PC-3 (cell line): ENCODE results near the gene DMKN.

Source experiments
- CTCF ChIP-seq: fragments of 300-600 bp; sonication (generic); conservative IDR thresholded peaks from 2 replicates; pipeline ENCODE4 v1.5.1; 2017; ENCODE audit warnings: antibody characterized with exemption, low read depth, mild to moderate bottlenecking, low read length
- EZH2 ChIP-seq: fragments of 300-600 bp; sonication (generic); IDR thresholded peaks from one replicate; pipeline ENCODE4 v1.6.1; 2017; ENCODE audit warnings: antibody characterized with exemption, mild to moderate bottlenecking, low read length; ENCODE audit not compliant: unreplicated experiment

GRCh38 chr19:35484252-35485036, 29.0 kb downstream of the DMKN start:
- no peak for TF ChIP-seq CTCF
- TF ChIP-seq EZH2 = no peak
